Epithelial cell of esophagus (primary cell): ENCODE results near the gene KCTD17.

Source experiments
- DNase-seq: peaks from one replicate; pipeline ENCODE4 v3.0.0; 2010; ENCODE audit warnings: low read depth
- H3K4me3 ChIP-seq: 2 replicates; pipeline ENCODE4 v1.5.1; 2011; ENCODE audit warnings: mild to moderate bottlenecking, low read length, control low read depth
- TF ChIP-seq, protein P1 (sequence below): IDR thresholded peaks from 2 replicates; pipeline ENCODE4 v1.5.1; 2011; ENCODE audit warnings: low read depth, mild to moderate bottlenecking, low read length, control low read depth, inconsistent platforms; ENCODE audit not compliant: insufficient read depth; ENCODE audit errors: missing control alignments

The KCTD17 gene

DNA sequence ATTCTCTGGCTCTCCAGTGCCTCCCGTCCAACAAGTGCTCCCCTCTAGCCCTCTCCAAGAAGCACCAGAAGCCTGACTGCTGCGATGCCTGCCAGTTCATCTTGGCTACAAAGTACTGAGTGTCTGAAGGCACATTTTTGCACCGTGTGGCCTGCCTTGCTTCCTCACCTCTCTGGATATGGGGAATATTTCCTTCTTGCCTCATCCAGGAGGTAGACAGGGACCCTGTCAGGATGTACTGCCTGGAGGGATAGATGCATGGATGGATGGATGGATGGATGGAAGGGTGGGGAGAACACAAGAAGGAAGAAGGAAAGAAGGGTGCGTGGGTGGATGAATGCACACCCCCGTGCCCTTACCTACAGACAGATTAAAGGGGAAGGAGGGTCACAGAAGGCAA is 27.6 kb downstream of the KCTD17 start:
- H3K4me3 ChIP-seq, result no peak overlapping the region
- DNase-seq, result no peak
- TF ChIP-seq, protein P1, sequence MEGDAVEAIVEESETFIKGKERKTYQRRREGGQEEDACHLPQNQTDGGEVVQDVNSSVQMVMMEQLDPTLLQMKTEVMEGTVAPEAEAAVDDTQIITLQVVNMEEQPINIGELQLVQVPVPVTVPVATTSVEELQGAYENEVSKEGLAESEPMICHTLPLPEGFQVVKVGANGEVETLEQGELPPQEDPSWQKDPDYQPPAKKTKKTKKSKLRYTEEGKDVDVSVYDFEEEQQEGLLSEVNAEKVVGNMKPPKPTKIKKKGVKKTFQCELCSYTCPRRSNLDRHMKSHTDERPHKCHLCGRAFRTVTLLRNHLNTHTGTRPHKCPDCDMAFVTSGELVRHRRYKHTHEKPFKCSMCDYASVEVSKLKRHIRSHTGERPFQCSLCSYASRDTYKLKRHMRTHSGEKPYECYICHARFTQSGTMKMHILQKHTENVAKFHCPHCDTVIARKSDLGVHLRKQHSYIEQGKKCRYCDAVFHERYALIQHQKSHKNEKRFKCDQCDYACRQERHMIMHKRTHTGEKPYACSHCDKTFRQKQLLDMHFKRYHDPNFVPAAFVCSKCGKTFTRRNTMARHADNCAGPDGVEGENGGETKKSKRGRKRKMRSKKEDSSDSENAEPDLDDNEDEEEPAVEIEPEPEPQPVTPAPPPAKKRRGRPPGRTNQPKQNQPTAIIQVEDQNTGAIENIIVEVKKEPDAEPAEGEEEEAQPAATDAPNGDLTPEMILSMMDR, result no peak

- H3K4me3 ChIP-seq, result no peak overlapping the region
- DNase-seq, result no peak
- TF ChIP-seq, protein P1, result no peak
These were observed 28.2 kb downstream of the KCTD17 start for GRCh38 chr22:37079668-37080171.

DNA sequence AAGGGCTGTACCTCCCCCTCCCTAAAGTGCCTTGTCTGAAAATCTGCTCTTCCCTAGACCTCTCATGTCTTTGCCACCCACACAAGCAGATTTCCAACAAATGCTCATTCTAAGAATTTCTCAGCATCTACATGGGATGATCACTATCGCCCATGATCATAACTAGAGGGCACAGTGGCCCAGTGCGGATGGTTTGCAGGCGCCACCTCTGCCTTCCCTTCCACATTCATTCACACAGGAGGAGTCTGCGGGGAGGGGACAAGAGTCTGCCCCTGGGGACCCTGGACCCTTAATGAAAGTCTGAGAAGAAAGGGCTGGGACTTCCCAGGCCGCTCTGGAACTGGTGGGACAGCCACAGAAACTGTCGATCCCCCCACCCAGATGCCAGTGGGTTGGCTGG is 28.9 kb downstream of the KCTD17 start:
- TF ChIP-seq, protein P1, result no peak
- DNase-seq, result no peak
- H3K4me3 ChIP-seq, result no peak overlapping the region

DNA sequence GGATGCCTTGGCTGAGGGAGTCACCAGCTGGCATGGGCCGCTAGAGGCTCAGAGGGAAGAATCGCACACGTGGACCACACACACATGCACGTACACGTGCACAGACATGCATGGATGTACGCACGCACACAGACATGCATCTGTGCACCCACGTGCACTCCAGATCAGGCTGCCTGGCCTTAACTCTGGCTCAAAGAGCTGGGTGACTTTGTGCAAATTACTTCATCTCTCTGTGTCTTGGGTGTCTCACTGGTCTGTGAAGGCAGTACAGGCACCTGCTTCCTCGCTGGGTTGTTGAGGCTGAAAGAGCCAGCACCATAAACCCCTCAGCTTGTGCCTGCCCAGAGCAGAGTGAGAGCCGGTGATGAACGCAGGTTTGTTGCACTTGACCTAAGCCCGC is 29.3 kb downstream of the KCTD17 start:
- TF ChIP-seq, protein P1, result no peak
- DNase-seq, result no peak

DNA sequence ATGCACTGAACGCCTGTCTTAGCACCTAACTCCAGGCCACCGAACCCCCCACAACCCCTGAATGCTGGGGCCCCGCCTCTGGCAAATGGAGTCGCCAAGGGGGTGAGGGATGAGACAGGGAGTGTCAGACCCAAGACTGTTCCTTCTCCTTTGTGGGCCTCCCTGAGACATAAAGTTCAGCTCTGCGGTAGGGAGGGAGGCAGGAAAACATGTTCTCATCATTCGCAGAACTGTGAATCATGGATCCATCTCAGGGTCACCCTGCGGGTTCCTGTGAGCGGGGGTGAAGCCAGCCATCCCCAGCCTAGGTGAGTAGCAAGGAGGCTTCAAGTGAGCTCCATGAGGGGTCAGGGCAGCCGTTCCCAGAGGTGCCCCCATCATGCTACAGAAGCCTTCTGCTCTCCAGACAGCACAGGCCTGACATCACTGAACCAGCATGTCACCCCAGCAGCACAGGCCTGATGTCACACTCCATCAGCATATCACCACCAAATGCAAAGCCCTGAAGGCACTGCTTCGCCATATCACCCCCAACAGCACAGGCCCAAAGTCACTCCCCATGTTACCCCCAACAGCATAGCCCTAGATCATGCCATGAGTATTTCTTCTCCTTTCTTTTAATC is 30.8 kb downstream of the KCTD17 start:
- TF ChIP-seq, protein P1, result no peak
- no peak for DNase-seq
- no peak overlapping the region for H3K4me3 ChIP-seq

More for the DNA sequence above, 29.3 kb downstream of the KCTD17 start:
- H3K4me3 ChIP-seq, result no peak overlapping the region

DNA sequence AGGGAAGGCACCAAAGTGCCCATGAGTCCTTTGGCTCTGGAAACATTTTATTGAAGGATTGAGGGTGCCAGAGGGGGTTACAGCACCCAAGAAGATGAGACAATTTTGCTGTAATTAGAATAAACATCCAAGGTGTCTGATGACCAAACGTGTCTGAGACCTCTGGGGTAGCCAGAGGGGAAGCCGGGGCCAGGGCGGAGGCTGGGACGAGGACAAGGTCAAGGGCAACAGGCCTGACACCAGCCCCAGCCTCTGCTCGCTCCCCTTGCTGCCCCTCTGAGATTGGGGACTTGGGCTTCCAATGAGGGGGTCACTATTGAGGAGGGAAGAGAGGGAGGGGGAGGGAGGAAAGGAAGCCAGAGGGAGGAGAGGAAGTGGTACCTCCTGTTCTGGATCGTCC is 32.4 kb downstream of the KCTD17 start:
- no peak overlapping the region for H3K4me3 ChIP-seq
- DNase-seq, result no peak
- TF ChIP-seq, protein P1, result no peak

DNA sequence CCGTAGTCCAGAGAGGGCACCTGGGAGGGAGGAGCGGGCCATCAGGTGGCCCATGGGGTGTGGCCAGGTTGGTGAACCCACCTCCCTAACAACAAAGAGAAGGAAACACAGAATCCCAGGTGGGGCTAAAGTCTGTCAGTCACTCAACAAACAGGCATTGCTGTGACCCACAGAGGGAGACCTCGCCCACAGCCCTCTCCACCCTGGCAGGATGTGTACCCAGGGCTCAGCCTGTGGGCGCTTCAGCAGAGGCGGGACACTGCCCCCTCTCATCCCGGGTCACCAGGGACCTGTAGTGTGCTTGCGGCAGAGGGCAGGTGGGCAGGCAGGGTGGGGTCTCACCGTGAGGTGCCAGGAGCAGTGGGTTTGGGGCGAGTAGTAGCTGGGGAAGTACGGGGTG is 32.8 kb downstream of the KCTD17 start:
- H3K4me3 ChIP-seq, result no peak overlapping the region
- no peak for DNase-seq
- TF ChIP-seq, protein P1, result no peak
